Esophagus squamous epithelium (tissue), 5 donors: ENCODE measurements around the gene PRKD1. TPM values are rescaled to one million over a fixed set of nuclear protein-coding genes. Genes with fewer than 3 reads are reported as not detected.
A peak's percentile ranks its signal among the peaks of the same experiment; 100 is the strongest.

ENCODE experiments used
- DNase-seq: peaks from one replicate; lab custom pipeline; 2025; lab: John Stamatoyannopoulos, UW
- H3K27ac ChIP-seq, 4 donors: fragments of 200-600 bp; sonication (generic); one replicate each; pipeline ENCODE4 v1.5.1; 2016 to 2019; ENCODE audit warnings: mild to moderate bottlenecking in 1 of 4
- H3K27me3 ChIP-seq, 4 donors: fragments of 200-600 bp; sonication (generic); 1 replicate in 3 of 4; 2 replicates in 1 of 4; pipeline versions ENCODE4 v1.5.1 to v1.6.0; 2017 to 2021; ENCODE audit warnings: antibody characterized with exemption in 1 of 4
- H3K36me3 ChIP-seq, 3 donors: fragments of 200-600 bp; sonication (generic); one replicate each; pipeline ENCODE4 v1.5.1; 2016 to 2019
- H3K4me1 ChIP-seq, 3 donors: fragments of 200-600 bp; sonication (generic); one replicate each; pipeline ENCODE4 v1.5.1; 2017 to 2019
- H3K4me3 ChIP-seq, 4 donors: fragments of 200-600 bp; sonication (generic); 1 replicate in 3 of 4; 2 replicates in 1 of 4; pipeline ENCODE4 v1.5.1; 2016 to 2019; ENCODE audit warnings: mild to moderate bottlenecking in 2 of 4, moderate library complexity in 1 of 4
- H3K9me3 ChIP-seq, 3 donors: fragments of 200-600 bp; sonication (generic); one replicate each; pipeline ENCODE4 v1.5.1; 2016 to 2019
- CTCF ChIP-seq, 6 experiments: fragments of 450-650 bp in 4 of 6; fragments of 200-600 bp in 2 of 6; sonication (generic) in 2 of 6; IDR thresholded peaks; one replicate each; pipeline ENCODE4 v1.5.1; 2016 to 2019; ENCODE audit warnings: antibody characterized with exemption in 6 of 6, mild to moderate bottlenecking in 4 of 6, moderate library complexity in 4 of 6
- POLR2A ChIP-seq, 4 donors: fragments of 450-650 bp; IDR thresholded peaks; one replicate each; pipeline ENCODE4 v1.6.1; 2017; ENCODE audit warnings: antibody characterized with exemption in 4 of 4, mild to moderate bottlenecking in 4 of 4, moderate library complexity in 3 of 4
- WGBS, 2 donors: methylation state at CpG; one replicate each; pipeline ENCODE4 v1.1.5; 2018; 5-methylcytosine and 5-hydroxymethylcytosine counted together
- intact Hi-C: fragments of 100-400 bp; cut with DNase I; formaldehyde crosslinking; loops from one replicate; pipeline ENCODE4 v1.15.0; 2022
- total RNA-seq, 4 donors: library from RNA; depleted of rRNA; stranded (reverse); fragments of >200 nt; gene quantifications; one replicate each; pipeline ENCODE4 v1.1.0, GENCODE V29; 2016
- donor health status: DM: yes; HTN: yes; CAD: no.

Gene PRKD1
- total RNA-seq, 4 donors from 2014 or later: 0.30 to 10.7 (median 2.2) TPM

- 24 to 33% methylated on average over 2 of the region's 2 CpGs for WGBS, 2 donors
- H3K9me3 ChIP-seq: no peaks in the 10 kb centered on the region
- H3K4me3 ChIP-seq: no peak overlapping the region
- H3K4me1 ChIP-seq: no peaks in the 10 kb centered on the region
- H3K27ac ChIP-seq: no peak overlapping the region
- no peak for TF ChIP-seq POLR2A (IDR thresholded peaks at IDR 0.05)
- peak in 5 of 6 experiments; percentile 36 to 58 (median 48) for TF ChIP-seq CTCF (IDR thresholded peaks at IDR 0.05)
- DNase-seq: no peak
- no peaks in the 10 kb centered on the region for H3K36me3 ChIP-seq
- intact Hi-C loops: no loop called here
- no peaks in the 10 kb centered on the region for H3K27me3 ChIP-seq
These were observed 378.7 kb downstream of the PRKD1 start for GRCh38 chr14:29548948-29549370.

DNA sequence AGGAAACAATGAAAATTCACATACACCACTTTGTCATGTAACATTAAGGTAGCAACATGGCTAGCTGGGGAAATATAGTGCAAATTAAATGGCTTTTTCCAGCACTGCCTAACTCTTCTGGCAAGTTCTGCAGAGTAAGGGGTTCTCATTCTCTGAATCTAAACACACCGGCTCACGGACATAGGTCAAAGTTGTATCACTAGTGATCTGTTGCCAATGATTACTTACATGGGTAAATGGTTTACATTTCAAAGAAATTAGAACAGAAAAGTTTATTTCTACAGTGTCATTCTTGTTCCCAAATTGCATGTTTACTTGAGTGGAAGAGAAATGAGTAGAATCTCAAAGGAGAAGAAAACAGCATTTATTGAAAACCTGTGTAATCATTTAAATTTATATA, 381.9 kb downstream of the PRKD1 start:
- DNase-seq: no peak
- Histone ChIP-seq H3K36me3 (no peaks in the 10 kb centered on the region), H3K9me3 (no peaks in the 10 kb centered on the region), H3K27ac (no peak overlapping the region), H3K4me3 (no peak overlapping the region), H3K27me3 (no peaks in the 10 kb centered on the region), H3K4me1 (no peaks in the 10 kb centered on the region)
- 64 to 80% methylated on average over 2 of the region's 2 CpGs for WGBS, 2 donors
- intact Hi-C loops: no loop called here
- TF ChIP-seq CTCF (IDR thresholded peaks at IDR 0.05): no peak
- no peak for TF ChIP-seq POLR2A (IDR thresholded peaks at IDR 0.05)

DNA sequence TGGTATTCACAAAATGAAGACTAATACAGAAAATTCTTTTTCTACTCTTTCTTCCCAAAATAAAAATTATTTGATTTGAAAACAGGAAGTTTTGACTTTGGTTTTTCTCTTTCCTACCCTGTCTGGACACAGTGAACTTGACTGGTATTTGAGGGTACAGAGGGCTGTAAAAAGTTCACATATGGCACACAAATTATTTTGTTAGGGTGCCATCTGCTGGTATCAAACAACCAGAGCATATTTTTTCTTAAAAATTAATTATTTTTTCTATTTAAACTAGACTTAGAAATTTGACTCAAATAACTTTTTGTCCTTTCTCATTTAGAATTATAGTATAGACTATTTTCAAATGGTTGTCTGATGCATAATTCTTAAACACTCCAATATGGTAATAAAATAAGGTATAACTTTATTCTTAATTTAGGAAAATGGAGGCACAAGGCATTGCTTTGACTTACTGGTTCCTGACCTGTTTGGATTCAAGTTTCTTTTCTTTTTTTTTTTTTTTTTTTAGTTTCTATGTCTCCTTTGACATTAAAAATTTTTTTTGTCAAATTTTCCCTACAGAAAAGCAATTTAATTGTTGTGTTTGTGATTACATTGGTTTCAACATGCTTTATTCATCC, 390.6 kb downstream of the PRKD1 start:
- Histone ChIP-seq H3K27ac (no peak overlapping the region), H3K27me3 (no peaks in the 10 kb centered on the region), H3K4me3 (no peak overlapping the region), H3K4me1 (no peaks in the 10 kb centered on the region), H3K36me3 (no peaks in the 10 kb centered on the region), H3K9me3 (no peaks in the 10 kb centered on the region)
- peak in 2 of 6 experiments; percentile 35 to 36 for TF ChIP-seq CTCF (IDR thresholded peaks at IDR 0.05)
- TF ChIP-seq POLR2A (IDR thresholded peaks at IDR 0.05): no peak
- intact Hi-C loops: loop anchor here (10.0 kb wide), 1 partner anchor 782 kb away; no protein-coding TSS in a partner anchor
- DNase-seq: no peak

- Histone ChIP-seq H3K27me3 (no peaks in the 10 kb centered on the region), H3K9me3 (no peaks in the 10 kb centered on the region), H3K36me3 (no peaks in the 10 kb centered on the region), H3K27ac (no peak overlapping the region), H3K4me3 (no peak overlapping the region), H3K4me1 (no peaks in the 10 kb centered on the region)
- 56% methylated on average over 7 of the region's 7 CpGs for WGBS, 2 donors
- TF ChIP-seq POLR2A (IDR thresholded peaks at IDR 0.05): no peak
- peak in 1 of 6 experiments; percentile 6 for TF ChIP-seq CTCF (IDR thresholded peaks at IDR 0.05)
- no peak for DNase-seq
- intact Hi-C loops: no loop called here
These were observed 398.2 kb downstream of the PRKD1 start for GRCh38 chr14:29529418-29529817.

DNA sequence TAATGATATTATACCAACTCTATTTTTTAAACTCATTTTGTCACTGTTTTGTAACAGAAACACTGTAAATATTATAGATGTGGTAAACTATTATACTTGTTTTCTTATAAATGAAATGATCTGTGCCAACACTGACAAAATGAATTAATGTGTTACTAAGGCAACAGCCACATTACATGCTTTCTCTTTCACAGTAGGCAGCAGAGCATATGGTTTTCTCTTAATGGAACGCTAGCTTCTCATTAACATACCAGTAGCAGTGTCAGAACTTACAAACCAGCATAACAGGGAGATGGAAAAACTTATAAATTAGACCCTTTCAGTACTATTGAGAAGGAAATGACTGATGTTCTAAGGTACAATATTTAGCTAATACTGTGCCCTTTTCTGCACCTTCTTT, 398.8 kb downstream of the PRKD1 start:
- WGBS, 2 donors: 10 to 27% methylated on average over 1 of the region's 1 CpG
- no peak overlapping the region for H3K4me3 ChIP-seq
- H3K27ac ChIP-seq: no peak overlapping the region
- no peaks in the 10 kb centered on the region for H3K36me3 ChIP-seq
- H3K9me3 ChIP-seq: no peaks in the 10 kb centered on the region
- no peak for DNase-seq
- no peaks in the 10 kb centered on the region for H3K27me3 ChIP-seq
- no peaks in the 10 kb centered on the region for H3K4me1 ChIP-seq
- TF ChIP-seq CTCF (IDR thresholded peaks at IDR 0.05): no peak
- no peak for TF ChIP-seq POLR2A (IDR thresholded peaks at IDR 0.05)
- intact Hi-C loops: no loop called here
